GM20000 (cell line): ENCODE results near the gene BTG4.
A peak's percentile ranks its signal among the peaks of the same experiment; 100 is the strongest.

Experiments
- DNase-seq: peaks from one replicate; pipeline ENCODE4 v3.0.0; 2012; ENCODE audit warnings: low spot score
- CTCF ChIP-seq: IDR thresholded peaks from 2 replicates; pipeline ENCODE4 v1.5.1; 2012; ENCODE audit warnings: mild to moderate bottlenecking, control low read depth; ENCODE audit errors: extremely low read depth, missing control alignments

The BTG4 gene

GRCh38 chr11:111535281-111535680, 23.1 kb upstream of the BTG4 start:
- DNase-seq = no peak
- TF ChIP-seq CTCF = no peak

GRCh38 chr11:111532365-111532709, 20.2 kb upstream of the BTG4 start:
- DNase-seq = no peak

GRCh38 chr11:111531687-111532364, 19.6 kb upstream of the BTG4 start:
- TF ChIP-seq CTCF = no peak
- DNase-seq = peak; percentile 61

More at GRCh38 chr11:111532365-111532709, 20.2 kb upstream of the BTG4 start:
- TF ChIP-seq CTCF = no peak

- TF ChIP-seq CTCF = no peak
Observed at GRCh38 chr11:111531136-111531535, 18.9 kb upstream of the BTG4 start.

GRCh38 chr11:111530091-111530490, 17.9 kb upstream of the BTG4 start:
- no peak for TF ChIP-seq CTCF
- DNase-seq = no peak

More at GRCh38 chr11:111531136-111531535, 18.9 kb upstream of the BTG4 start:
- no peak for DNase-seq

GRCh38 chr11:111528557-111528956, 16.4 kb upstream of the BTG4 start:
- no peak for TF ChIP-seq CTCF
- no peak for DNase-seq

GRCh38 chr11:111527279-111527678, 15.1 kb upstream of the BTG4 start:
- no peak for DNase-seq
- TF ChIP-seq CTCF = no peak
